NAMALWA (cell line): ENCODE data around the gene CAMK4.
"Not testable (repeated sequence)": the region's sequence is repeated elsewhere in the genome, so short reads cannot be mapped to it uniquely, and the experiment has no call there.

Source experiments
- DNase-seq: peaks from one replicate; pipeline ENCODE4 v3.0.0-alpha.2; 2015; ENCODE audit warnings: low spot score

Gene CAMK4

GRCh38 chr5:111310711-111311620 lies 86.8 kb downstream of the CAMK4 start:
- DNase-seq = no peak

DNA sequence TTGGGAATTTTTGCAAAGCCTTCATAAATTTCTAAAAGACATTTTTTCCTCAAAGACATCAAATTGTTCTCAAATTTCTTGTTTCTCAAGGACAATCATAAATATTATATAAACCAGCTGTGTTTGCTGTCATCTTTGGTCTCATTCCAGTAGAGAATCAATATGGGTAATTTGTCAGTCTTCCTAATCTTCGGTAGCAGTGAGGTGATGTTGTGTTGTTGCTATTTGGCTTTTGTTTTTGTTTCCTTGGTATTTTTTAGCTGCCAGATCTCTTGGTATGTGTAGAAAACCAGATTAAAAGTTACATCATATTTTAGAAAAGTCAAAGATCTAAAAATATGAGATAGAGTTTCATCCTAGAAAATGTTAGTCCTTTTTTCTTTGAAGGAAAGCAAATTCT lies 87.5 kb downstream of the CAMK4 start:
- no peak for DNase-seq

GRCh38 chr5:111313017-111313724 lies 89.0 kb downstream of the CAMK4 start:
- no peak for DNase-seq

GRCh38 chr5:111320953-111321352 lies 96.8 kb downstream of the CAMK4 start:
- no peak for DNase-seq

GRCh38 chr5:111321376-111321775 lies 97.2 kb downstream of the CAMK4 start:
- DNase-seq = no peak

DNA sequence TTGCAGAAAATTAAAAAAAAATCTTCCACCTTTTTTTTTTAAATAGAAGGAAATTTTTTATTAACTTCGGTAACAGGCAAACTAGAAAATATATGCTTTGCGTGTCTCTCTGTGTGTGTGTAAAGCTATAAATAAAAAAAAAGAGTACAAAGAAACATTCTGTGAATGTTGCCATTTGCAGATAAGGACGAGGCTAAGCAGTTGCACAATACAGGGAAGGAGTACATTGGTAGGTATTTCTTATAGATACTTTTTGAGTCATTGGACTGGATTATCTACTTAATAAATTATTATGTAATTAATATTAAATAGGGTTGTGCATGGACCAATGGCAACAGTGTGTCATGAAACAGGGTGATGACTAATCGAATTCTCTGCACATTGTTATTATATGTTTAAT lies 102.4 kb downstream of the CAMK4 start:
- DNase-seq = no peak

GRCh38 chr5:111337133-111337532 lies 112.9 kb downstream of the CAMK4 start:
- no peak for DNase-seq

GRCh38 chr5:111337688-111338087 lies 113.5 kb downstream of the CAMK4 start:
- DNase-seq = no peak

GRCh38 chr5:111345731-111346130 lies 121.5 kb downstream of the CAMK4 start:
- DNase-seq = no peak

GRCh38 chr5:111347021-111347420 lies 122.8 kb downstream of the CAMK4 start:
- no peak for DNase-seq

DNA sequence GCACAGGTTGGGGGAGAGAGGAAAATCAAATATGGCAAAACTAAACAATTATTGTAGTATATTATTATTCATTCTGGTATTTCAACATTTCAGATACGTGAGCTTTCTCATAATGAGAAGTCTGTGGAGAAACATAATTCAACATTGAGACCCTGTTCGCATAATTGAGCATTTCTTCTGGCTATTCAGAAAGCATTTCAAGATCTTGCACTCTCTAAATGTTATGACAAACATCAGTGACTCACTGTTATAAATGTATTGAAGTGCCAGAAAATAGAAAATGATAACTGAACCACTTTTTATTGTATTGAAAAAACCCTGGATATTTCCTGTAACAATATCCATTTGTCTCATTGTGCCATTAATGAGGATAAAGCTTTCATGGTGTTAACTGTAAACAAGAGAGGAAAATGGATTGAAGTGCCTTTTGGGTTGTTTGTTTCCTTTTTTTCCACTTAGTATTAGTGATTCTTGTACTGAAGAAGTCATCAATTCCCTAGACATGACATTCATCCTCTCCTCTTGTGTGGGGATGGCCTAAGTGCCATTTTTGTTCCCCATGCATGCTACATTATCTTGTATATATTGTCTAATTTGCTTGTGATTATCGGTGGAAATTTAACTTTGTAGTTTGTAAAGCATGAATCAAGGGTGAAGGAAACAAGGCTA lies 124.6 kb downstream of the CAMK4 start:
- no peak for DNase-seq

DNA sequence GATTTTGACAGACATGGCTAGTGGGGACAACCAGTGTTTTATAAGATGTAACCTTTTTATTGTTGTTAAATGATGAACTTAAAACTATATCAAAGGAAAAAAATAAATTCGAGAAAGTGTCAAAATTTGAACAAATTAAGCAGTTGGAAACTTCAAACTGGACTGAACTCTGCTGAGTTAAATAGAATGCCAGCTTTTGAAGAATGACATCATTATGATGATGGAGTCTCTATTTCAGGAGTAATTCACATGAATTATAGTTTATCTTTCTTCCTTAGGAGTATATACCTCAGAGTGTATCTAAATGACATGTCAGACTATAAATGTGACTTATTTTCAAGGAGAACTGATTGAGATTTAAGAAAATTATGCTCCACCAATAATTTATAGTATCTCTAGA lies 125.2 kb downstream of the CAMK4 start:
- no peak for DNase-seq

DNA sequence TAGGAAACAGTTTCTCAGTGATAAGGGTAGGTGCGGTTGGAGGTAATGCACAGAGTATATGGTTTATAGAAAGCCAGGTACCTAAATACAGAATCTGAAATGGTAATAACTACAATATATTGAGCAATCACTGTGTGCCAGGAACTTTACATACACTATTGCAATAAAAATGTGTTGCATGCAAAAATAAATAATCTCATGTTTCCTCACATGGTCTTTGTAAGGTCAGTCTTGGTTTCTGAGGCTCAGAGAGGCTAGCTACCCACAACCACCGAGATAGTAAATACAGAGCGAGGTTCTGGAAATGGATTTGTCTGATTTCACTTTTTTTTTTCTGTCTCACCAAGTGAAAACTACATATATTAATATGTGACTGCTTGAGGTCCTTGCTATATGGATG lies 128.9 kb downstream of the CAMK4 start:
- DNase-seq = no peak

GRCh38 chr5:111358726-111359125 lies 134.5 kb downstream of the CAMK4 start:
- DNase-seq = not testable (repeated sequence)

GRCh38 chr5:111360173-111360572 lies 136.0 kb downstream of the CAMK4 start:
- DNase-seq = no peak

GRCh38 chr5:111364992-111365391 lies 140.8 kb downstream of the CAMK4 start:
- no peak for DNase-seq

DNA sequence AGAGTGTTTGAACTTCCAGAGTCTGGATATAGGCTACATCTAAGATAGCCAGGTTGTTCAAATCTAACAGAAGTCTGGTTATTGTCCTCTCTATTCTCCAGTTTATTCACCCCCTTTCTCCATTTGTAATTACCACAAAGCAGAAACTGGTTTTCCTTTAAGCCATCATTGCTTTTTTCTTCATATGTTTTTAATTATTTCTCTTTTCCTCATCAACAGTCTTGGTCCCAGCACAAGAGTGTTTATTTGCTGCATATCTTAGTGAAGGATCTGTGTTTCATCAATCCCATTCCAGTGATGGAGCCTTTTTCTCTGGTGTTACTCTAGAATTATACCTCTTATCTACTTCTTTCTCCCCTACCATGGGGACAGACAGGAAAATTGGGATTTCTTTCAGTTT lies 142.2 kb downstream of the CAMK4 start:
- no peak for DNase-seq

DNA sequence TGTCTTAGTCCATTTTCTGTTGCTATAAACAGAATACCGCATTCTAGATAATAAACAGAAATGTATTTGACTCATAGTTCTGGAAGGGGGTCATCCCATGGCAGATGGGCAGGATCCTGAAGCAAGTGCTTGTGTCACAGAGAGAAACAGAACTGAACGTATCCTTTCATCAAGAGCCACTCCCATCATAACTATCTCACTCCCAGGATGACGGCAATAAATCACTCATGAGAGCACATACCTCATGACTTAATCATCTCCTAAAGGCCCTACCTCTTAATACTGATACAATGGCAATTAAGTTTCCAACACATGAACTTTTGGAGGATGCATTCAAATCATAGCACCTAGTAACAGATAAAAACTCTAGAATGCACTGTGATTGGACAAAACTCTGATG lies 142.9 kb downstream of the CAMK4 start:
- DNase-seq = no peak

DNA sequence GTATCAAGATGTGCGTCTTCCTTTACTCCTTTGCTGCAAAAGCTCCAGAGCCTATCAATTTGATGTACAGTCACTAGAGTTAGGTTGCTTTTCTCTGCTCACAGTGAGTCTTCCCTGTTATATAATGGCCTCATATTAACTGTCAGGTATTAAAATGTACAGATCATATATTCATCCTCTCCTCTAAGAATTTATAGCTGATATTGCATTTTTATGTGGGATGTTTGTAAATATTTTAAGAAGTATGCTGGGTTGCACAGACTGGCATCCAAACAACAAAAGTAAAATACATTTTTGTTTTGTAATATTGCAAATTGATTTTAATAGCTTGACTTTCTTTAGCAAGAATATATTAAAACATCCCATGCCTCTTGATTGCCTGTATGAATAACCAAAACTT lies 148.6 kb downstream of the CAMK4 start:
- DNase-seq = no peak

- no peak for DNase-seq
Observed at GRCh38 chr5:111374380-111374779, 150.2 kb downstream of the CAMK4 start.

DNA sequence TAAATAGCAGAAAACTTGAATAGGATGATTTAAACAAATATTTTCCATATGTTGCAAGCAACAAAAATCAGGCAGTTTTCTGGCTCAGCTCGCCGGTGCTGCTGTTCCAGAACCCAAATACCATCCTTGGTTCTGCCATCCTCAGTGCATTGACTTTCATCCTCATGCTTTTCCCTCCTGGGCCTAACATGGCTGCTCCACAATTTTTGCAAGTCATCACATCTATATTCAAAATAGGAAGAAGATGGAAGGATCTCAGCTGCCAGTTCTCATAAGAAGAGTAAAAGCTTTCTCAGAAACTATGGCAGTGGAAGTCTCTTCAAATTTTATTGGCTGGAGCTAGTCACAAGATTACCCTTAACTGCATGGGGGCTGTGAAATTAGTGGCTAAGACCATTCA lies 151.5 kb downstream of the CAMK4 start:
- DNase-seq = no peak

DNA sequence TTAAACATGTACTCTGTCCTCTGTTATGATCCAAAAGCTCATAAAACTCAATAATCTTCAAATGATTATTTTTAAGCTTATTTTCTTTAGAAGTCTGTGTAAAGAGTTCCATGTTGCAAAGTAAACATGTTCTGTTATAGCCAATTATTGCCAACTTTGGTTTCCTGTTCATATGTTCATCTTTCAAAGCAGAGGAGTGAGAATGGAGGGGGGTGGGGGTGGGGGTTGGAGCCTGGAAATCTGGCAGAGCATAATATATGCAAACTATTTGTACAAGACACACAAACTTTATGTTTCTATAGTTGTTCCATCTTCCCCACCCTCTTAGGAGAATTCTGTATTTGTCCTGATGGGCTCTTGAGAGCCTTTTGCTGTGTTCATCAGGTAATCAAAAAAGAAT lies 153.1 kb downstream of the CAMK4 start:
- DNase-seq = no peak

- no peak for DNase-seq
Observed at GRCh38 chr5:111379391-111379816, 155.2 kb downstream of the CAMK4 start.
